Gastrocnemius medialis (tissue), 4 donors: ENCODE data around the gene PELO. TPM values are rescaled to one million over a fixed set of nuclear protein-coding genes. Genes with fewer than 3 reads are reported as not detected.
A peak's percentile ranks its signal among the peaks of the same experiment; 100 is the strongest.

Experiments used
- ATAC-seq, 2 donors: fragments of 150-250 bp; one replicate each; pipeline ENCODE4 v1.9.1; 2016
- DNase-seq, 2 donors: peaks; one replicate each; pipeline ENCODE4 v3.0.0-alpha.2; 2019
- H3K27ac ChIP-seq, 4 donors: fragments of 200-600 bp; sonication (generic); 1 replicate in 1 of 4; 2 replicates in 3 of 4; pipeline ENCODE4 v1.5.1; 2016 to 2018; ENCODE audit warnings: mild to moderate bottlenecking in 2 of 4, moderate library complexity in 1 of 4
- H3K27me3 ChIP-seq, 3 donors: fragments of 200-600 bp; sonication (generic) in 2 of 3; 1 replicate in 1 of 3; 2 replicates in 2 of 3; pipeline versions ENCODE4 v1.5.1 to v1.6.0; 2016 to 2019; ENCODE audit warnings: mild to moderate bottlenecking in 1 of 3, moderate library complexity in 1 of 3
- H3K36me3 ChIP-seq, 2 donors: fragments of 200-600 bp; sonication (generic) in 1 of 2; one replicate each; pipeline ENCODE4 v1.5.1; 2017 to 2018
- H3K4me1 ChIP-seq, 2 donors: fragments of 200-600 bp; sonication (generic) in 1 of 2; one replicate each; pipeline ENCODE4 v1.5.1; 2016 to 2017; ENCODE audit warnings: mild to moderate bottlenecking in 2 of 2
- H3K4me3 ChIP-seq, 4 donors: fragments of 200-600 bp; sonication (generic) in 3 of 4; 1 replicate in 1 of 4; 2 replicates in 3 of 4; pipeline ENCODE4 v1.5.1; 2016 to 2019; ENCODE audit warnings: mild to moderate bottlenecking in 2 of 4
- H3K9me3 ChIP-seq, 3 donors: fragments of 200-600 bp; sonication (generic) in 2 of 3; 1 replicate in 1 of 3; 2 replicates in 2 of 3; pipeline ENCODE4 v1.5.1; 2016 to 2019
- CTCF ChIP-seq, 5 experiments: fragments of 450-650 bp in 3 of 5; fragments of 200-600 bp in 2 of 5; sonication (generic) in 2 of 5; IDR thresholded peaks in 4 of 5; conservative IDR thresholded peaks in 1 of 5; 1 replicate in 4 of 5; 2 replicates in 1 of 5; pipeline ENCODE4 v1.5.1; 2016 to 2019; ENCODE audit warnings: antibody characterized with exemption in 5 of 5, mild to moderate bottlenecking in 3 of 5, moderate library complexity in 3 of 5
- POLR2A ChIP-seq, 2 donors: fragments of 450-650 bp; IDR thresholded peaks; one replicate each; pipeline ENCODE4 v1.6.1; 2017; ENCODE audit warnings: antibody characterized with exemption in 2 of 2, mild to moderate bottlenecking in 2 of 2, moderate library complexity in 2 of 2
- in situ Hi-C, 4 donors: fragments of 200-750 bp; cut with MboI; loops; one replicate each; pipeline versions ENCODE4 v1.15.0 to v1.8.0; 2017; ENCODE audit warnings: low sequenced_read_pairs in 4 of 4
- intact Hi-C: fragments of 100-400 bp; cut with DNase I; formaldehyde crosslinking; loops from one replicate; pipeline ENCODE4 v1.15.1; 2023; ENCODE audit warnings: low total_unique reads
- total RNA-seq, 4 donors: library from RNA; depleted of rRNA; stranded (reverse); fragments of >200 nt; gene quantifications; one replicate each; pipeline versions ENCODE4 v1.1.0 to v1.2.3, GENCODE V29; 2016

PELO gene
- total RNA-seq, 4 donors from 2014 or later: 13.8 to 28.5 (median 18.5) TPM

GRCh38 chr5:52773342-52773741 is 14.4 kb upstream of the PELO start:
- in situ Hi-C loops: no loop called here

GRCh38 chr5:52774005-52774410 is 13.7 kb upstream of the PELO start:
- Histone ChIP-seq H3K36me3 (no peaks in the 10 kb centered on the region), H3K4me3 (no peak overlapping the region), H3K27me3 (no peaks in the 10 kb centered on the region), H3K4me1 (no peaks in the 10 kb centered on the region), H3K27ac (peak overlapping the region; percentile 0 to 65 (median 50)), H3K9me3 (no peaks in the 10 kb centered on the region)
- TF ChIP-seq POLR2A (IDR thresholded peaks at IDR 0.05): no peak
- no peak for TF ChIP-seq CTCF (IDR thresholded peaks at IDR 0.05 in 4 of 5, conservative IDR thresholded peaks at IDR 0.05 in 1 of 5)
- ATAC-seq (peak in 1 of 2 donors; percentile 30), DNase-seq (no peak)
- in situ Hi-C loops: no loop called here
- intact Hi-C loops: no loop called here

More at GRCh38 chr5:52773342-52773741, 14.4 kb upstream of the PELO start:
- ATAC-seq (no peak), DNase-seq (no peak)
- Histone ChIP-seq H3K4me1 (no peaks in the 10 kb centered on the region), H3K36me3 (no peaks in the 10 kb centered on the region), H3K27me3 (no peaks in the 10 kb centered on the region), H3K9me3 (no peaks in the 10 kb centered on the region), H3K4me3 (no peak overlapping the region), H3K27ac (peak overlapping the region; percentile 49 to 65 (median 52))
- intact Hi-C loops: no loop called here
- no peak for TF ChIP-seq CTCF (IDR thresholded peaks at IDR 0.05 in 4 of 5, conservative IDR thresholded peaks at IDR 0.05 in 1 of 5)

- intact Hi-C loops: no loop called here
- DNase-seq: no peak
- H3K9me3 ChIP-seq: no peaks in the 10 kb centered on the region
Measured at GRCh38 chr5:52776116-52776515, 11.6 kb upstream of the PELO start.

GRCh38 chr5:52777186-52777585 is 10.5 kb upstream of the PELO start:
- no peak overlapping the region for H3K4me3 ChIP-seq
- H3K4me1 ChIP-seq: no peaks in the 10 kb centered on the region
- no peaks in the 10 kb centered on the region for H3K36me3 ChIP-seq
- intact Hi-C loops (no loop called here), in situ Hi-C loops (loop anchor here in 1 of 4 donors (25.0 kb wide), 1 partner anchor 135 kb away; no protein-coding TSS in a partner anchor)
- ATAC-seq: no peak
- peak overlapping the region in 3 of 4 donors; percentile 44 to 65 (median 59) for H3K27ac ChIP-seq
- H3K27me3 ChIP-seq: no peaks in the 10 kb centered on the region
- DNase-seq: no peak
- TF ChIP-seq CTCF (IDR thresholded peaks at IDR 0.05 in 4 of 5, conservative IDR thresholded peaks at IDR 0.05 in 1 of 5): no peak
- TF ChIP-seq POLR2A (IDR thresholded peaks at IDR 0.05): no peak
- no peaks in the 10 kb centered on the region for H3K9me3 ChIP-seq

More at GRCh38 chr5:52776116-52776515, 11.6 kb upstream of the PELO start:
- no peak for ATAC-seq
- in situ Hi-C loops: loop anchor here in 1 of 4 donors (25.0 kb wide), 1 partner anchor 136 kb away; no protein-coding TSS in a partner anchor
- TF ChIP-seq POLR2A (IDR thresholded peaks at IDR 0.05) (no peak), CTCF (IDR thresholded peaks at IDR 0.05 in 4 of 5, conservative IDR thresholded peaks at IDR 0.05 in 1 of 5) (no peak)
- Histone ChIP-seq H3K27ac (peak overlapping the region in 3 of 4 donors; percentile 44 to 65 (median 59)), H3K27me3 (no peaks in the 10 kb centered on the region), H3K4me1 (no peaks in the 10 kb centered on the region), H3K36me3 (no peaks in the 10 kb centered on the region), H3K4me3 (no peak overlapping the region)

GRCh38 chr5:52778781-52779180 is 8.9 kb upstream of the PELO start:
- Histone ChIP-seq H3K27ac (no peak overlapping the region), H3K4me3 (no peak overlapping the region), H3K36me3 (no peaks in the 10 kb centered on the region), H3K9me3 (no peaks in the 10 kb centered on the region), H3K4me1 (no peaks in the 10 kb centered on the region), H3K27me3 (no peaks in the 10 kb centered on the region)
- intact Hi-C loops: no loop called here
- no peak for DNase-seq
- in situ Hi-C loops: loop anchor here in 1 of 4 donors (25.0 kb wide), 1 partner anchor 134 kb away; no protein-coding TSS in a partner anchor
- no peak for ATAC-seq
- no peak for TF ChIP-seq CTCF (IDR thresholded peaks at IDR 0.05 in 4 of 5, conservative IDR thresholded peaks at IDR 0.05 in 1 of 5)
- TF ChIP-seq POLR2A (IDR thresholded peaks at IDR 0.05): no peak
